Left kidney (tissue), 2 donors: ENCODE measurements around the gene AKAP13. TPM values are rescaled to one million over a fixed set of nuclear protein-coding genes. Genes with fewer than 3 reads are reported as not detected.
A peak's percentile ranks its signal among the peaks of the same experiment; 100 is the strongest.
"Not testable (repeated sequence)": the region's sequence is repeated elsewhere in the genome, so short reads cannot be mapped to it uniquely, and the experiment has no call there.

Experiments used
- DNase-seq: peaks from one replicate; pipeline ENCODE4 v3.0.0-alpha.2; 2013
- polyA plus RNA-seq: library from polyadenylated mRNA; unstranded; fragments of 120-200 nt; gene quantifications from one replicate; pipeline ENCODE4 v1.2.1, GENCODE V29; 2013; ENCODE audit not compliant: insufficient read length

Gene AKAP13
- polyA plus RNA-seq, 1 donor, result 101 TPM

DNA sequence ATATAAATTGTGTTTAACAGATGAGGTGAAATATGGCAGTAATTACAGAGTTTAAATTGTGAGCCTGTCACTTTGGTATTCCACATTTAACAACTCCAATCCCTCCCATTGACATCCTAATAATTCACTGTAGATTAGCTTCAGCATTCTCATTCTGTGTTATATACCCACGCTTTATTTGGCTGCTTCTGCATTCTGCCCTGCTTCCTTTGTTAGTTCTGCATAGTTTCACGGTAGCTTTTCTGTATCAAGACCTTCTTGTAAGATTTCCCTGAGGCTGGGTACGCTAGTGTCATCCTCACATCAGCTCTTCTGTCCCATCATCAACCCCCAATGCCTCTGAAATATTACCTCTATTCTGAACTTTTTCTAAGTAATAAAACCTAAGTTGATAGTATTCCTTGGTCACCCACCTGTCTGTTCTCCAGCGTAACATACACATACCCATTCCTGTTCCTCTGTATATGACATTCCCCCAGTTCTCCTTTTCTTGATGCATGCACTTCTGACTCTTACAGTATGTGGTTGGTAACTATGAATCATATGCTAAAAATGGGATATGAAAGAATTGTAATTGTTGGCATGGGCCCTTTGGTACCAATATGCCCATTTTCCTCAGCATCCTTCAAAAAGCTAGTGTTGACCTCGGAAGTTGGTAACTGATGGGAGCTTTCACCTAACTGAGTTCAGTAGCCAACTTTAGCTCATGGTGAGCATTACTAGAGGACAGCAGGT, 243.1 kb downstream of the AKAP13 start:
- DNase-seq, result no peak

DNA sequence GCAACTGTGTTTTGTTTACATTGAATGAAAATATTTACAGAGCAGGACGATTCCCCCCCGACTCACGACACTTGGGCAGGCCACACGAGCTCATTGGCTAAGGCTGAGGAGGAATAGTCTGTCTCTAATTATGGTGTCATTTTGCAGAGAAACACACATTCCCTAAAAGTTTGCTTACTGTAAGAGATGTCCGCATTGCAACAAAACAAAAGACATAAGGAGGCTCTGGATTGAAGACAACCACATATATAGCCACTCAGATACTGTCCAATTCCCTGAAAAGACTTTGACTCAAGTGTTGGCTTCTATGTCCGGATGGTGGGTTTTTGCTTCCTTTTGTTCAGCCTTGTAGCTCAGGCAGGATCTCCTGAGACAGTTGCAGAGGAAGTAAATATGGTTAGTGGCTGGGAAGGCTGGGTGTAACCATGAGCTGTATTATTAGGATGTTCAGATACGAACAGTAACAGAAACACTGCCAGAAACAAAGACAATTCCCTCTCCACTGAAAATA, 243.9 kb downstream of the AKAP13 start:
- DNase-seq, result peak; percentile 37

DNA sequence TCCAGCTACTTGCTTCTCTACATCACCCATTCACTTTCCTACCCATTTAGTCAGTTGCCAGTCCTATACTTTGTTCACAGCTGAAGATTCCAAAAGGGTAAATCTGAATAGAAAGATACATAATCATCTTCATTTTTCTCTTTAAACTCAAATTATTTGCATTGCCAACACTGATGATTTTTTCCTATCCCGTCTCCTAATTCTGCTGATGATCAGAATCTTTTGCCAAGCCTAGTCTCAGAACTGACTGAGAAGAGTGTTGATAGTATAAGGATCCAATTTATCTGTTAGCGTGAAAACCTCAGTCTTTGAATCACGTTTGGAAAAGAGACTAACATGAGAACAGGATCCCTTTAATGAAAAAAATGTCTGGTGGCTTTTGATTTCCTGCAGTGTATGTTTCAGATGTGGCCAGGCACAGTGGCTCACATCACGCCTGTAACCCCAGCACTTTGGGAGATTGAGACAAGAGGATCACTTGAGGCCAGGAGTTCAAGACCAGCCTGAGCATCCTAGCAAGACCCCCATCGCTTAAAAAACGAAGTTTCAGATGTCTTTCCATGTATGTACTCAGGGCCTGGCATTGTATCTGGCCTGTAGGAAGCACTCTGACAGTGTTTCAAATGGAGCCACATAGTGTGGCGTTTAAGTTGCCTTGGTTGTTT, 244.9 kb downstream of the AKAP13 start:
- DNase-seq, result no peak

DNA sequence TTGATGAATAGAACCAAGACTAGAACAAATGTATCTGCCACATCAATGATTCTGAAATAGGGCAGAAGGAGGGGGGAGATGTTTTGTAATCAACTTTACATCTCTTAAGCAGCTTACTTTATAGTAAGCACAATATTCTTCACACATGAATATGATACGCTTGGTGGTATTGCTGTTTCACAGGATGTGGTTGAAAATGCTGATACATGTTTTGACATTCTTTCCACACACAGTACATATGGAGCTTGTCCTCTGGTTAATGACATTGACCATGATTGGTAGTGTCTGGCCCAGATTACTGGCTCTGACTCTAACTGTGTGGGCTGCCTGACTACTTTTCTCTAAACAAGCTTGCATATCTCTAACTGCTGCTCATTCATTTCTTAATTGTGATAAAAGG, 245.5 kb downstream of the AKAP13 start:
- DNase-seq, result peak; percentile 53

DNA sequence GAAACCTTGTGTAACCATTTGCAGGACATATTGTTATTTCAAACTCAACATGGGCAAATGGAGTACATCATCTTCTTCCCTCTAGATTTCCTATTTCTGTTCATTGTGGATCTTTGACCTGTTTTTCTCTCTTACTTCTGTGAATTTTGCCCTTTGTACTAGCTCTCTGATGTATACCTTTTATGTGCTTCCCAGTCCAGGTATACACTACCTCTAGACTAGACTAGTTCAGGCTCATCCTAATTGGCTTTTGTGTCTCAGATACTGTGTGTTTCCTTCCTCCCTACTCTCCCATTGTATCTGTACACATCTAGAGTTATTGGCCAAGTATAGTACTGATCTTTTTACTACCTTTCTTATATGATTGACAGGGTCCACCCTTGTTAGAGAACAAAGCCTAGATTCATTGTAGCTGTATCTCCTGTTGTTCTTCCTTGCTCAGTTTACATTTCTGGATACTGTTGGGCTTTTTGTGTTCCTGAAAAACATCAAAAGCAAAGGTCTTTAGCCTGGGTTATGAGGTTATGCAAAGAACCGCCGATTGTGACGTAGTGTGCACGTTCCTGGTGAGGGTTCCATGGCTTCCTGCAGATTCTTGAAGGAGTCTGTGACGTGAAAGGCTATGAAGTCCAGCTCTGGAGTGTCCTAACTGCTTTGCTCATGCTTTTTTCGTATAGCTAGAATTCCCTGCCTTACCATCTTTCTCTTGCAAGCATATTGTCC, 247.0 kb downstream of the AKAP13 start:
- DNase-seq, result no peak

DNA sequence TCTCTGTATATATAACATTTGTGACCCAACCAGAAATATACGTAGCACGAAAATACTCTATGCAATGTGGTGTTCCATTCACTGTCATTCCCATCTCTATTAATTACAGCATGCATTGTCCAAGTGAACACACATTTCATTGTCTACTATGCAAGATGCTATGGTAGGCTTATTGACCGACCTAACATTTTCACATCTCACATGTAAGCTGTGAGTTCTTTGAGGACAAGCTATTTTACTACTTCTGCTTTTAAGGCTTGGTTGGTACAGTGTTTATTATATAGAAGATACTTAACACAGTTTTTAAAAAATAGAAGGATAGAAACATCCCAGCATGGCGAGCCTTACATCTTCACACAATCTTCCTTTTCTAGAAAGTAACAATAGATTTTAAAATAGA, 249.9 kb downstream of the AKAP13 start:
- DNase-seq, result no peak

DNA sequence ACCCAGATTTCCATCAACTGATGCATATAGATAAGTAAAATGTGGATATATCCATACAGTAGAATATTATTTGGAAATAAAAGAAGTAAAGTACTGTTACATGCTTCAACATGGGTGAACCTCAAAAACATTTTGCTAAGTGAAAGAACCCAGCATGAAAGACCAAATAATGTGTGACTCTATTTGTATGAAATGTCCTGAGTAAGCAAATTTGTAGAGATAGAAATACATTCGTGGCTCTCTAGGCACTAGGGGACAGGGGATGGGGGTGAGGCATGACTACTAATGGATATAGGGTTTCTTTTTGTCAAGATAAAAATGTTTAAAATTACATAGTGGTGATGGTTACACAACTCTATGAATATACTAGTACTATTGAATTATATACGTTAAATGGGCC, 250.6 kb downstream of the AKAP13 start:
- DNase-seq, result no peak

DNA sequence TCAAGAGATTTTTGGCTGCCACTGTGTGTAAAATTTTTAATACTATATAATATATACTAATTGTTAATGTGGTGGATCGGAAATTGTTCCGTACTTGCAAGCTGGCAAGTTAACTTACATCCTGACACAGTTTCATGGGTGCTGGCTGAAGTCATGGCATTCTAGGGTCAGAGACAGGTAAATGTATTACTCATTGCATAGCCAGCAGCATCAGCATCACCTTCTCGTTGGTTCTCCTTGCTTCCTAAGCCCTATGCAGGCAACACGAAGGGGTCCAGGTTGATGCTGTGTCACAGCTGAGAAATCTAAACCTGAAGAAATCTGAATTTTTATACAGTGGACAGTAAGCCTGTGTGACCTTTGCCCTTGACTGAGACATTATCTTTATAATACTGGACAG, 251.6 kb downstream of the AKAP13 start:
- DNase-seq, result no peak

DNA sequence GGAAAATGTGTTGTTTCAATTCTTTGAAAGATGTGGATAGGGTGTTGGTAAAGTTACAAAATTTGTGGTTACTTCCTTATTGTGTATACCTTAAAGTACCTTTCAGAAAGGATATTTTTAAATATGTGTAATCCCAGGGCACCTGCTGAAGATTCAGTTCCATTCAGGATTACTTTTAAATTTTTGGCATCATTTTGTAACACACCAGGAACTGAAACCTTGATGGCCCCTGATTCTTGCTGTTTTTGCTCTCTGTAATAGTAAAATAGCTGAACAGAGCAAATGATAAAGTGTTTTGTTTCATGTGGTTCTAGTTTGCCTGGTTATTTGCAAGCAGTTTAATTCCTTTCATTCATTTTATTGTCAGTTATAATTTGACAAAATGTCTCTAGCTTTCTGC, 253.5 kb downstream of the AKAP13 start:
- DNase-seq, result no peak

DNA sequence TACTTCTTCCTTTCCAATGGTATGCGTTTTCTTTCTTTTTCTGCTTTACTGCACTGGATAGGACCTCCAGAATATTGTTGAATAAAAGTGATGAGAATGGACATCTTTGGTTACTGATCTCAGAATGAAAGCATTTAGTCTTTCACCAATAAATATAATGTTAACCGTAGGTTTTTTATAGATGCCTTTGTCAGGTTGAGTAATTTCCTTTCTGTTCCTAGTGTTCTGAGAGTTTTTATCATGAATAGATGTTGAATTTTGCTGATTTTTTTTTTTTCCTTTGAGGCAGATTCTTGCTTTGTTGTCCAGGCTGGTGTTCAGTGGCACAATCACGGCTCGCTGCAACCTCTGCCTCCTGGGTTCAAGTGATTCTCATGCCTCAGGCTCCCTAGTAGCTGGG, 255.9 kb downstream of the AKAP13 start:
- no peak for DNase-seq

DNA sequence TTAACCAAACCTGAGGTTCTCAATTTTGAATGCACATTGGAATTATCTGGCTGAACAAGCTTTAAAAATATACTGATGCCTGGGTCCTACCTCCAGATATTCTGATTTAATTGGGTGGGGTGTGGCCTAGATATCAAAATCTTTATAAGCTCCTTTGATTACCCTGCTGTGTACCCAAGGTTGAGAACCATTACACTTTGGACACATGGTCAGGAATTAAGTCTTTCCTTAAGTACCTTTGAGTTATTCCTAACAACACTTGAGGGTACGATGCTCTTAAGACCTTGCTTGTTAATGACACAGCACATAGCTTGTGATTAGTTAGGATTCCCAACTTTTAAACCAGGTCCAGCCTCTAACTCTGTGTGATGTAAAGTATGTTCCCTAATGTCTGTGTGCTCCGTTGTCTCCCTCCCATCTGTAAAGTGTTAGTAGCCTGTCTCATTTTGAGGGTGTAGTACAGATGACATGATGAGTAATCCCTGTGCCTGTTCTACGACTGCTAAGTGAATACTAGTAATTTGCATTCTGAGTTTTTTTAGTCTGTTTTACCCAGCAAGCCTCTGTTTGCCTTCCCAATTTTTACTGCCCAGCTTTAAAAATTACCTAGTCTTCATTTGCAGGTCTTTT, 259.5 kb downstream of the AKAP13 start:
- no peak for DNase-seq

DNA sequence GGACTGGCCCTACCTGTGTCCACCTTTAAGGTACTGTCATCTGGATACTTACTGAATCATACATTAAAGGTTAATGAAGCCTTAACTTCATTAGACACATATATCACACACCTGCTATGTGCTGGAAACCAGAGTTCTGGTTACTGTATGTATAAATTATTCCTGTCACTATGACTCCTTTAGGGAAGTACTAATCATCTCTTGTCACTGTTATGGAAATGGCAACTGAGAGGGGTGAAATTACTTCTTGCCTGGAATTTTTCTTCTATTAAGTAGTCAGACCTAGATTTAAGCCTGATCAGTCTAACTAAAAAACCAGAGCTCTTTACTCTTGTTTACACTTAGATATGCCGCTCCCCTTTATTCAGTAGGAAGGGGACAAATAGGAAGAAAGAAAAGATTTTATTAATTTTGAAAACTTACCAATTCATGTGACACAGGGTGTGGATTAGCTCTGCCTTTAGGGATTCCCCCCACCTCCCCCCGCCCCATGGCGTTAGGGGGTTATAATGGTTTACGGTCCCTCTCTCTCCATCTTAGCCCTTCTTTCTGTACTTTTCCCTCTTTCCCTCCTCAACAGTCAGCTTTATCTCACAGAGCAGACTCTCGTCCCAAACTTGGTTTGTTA, 261.8 kb downstream of the AKAP13 start:
- no peak for DNase-seq

DNA sequence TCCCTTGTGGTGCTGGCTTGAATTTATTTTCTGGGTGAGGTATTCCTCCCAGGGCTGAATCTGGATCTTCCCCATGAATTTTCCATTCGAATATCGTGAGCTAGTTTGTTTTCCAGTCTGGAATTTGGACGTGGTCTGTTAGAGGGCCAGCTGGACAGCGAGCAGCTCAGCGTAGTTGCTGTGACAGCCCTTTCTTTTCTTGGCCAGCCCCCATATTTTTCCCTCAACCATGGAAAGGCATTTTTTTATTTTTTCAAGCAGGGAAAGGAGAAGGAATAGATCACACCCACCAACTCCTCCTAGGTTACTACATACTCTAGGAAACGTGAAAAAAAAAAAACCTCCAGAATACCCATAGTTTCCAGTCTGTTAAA, 262.3 kb downstream of the AKAP13 start:
- peak; percentile 61 for DNase-seq

DNA sequence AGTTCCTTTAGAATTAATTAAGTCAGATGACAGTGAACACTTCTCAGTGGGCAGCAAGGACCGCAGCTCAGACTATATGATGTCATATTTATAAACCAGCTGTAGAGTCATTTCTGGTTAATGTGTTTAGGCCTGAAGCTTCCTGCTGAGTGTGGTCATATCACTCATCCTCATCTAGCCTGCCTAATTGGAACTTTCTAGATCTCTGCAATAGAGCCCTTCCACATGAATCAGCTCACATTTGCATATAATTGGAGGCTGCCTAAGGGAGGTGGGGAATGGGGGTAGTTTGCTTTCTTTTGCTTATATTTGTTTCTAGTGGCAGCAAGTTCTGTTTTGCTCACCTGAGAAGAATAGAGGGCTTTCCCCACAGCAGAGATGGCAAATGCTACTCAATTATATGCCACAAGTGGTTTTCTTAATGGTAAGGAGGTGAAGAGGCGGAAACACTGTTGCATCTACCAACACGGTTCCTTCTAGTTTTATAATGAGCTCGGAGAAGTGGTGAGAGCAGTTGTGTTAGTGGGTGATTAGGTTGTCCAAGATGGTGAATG, 266.2 kb downstream of the AKAP13 start:
- no peak for DNase-seq

DNA sequence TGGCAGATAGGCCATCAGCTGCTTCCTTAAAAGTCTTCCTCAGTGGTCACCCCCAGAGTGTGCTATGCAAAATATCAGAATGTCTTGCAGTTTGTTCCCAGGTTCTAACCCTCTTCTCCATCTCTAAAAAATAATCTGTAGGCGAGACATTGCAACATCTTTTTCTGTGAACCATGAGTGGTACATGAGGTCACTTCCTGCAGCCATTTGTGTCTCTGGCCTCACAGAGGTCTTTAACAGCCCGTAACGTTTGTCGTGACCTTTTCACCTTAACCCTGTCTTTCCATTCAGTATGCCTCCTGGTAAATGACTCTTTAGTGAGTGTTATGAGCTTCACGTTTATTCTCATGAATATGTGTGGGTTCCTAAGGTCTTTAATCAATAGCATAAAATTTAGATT, 269.0 kb downstream of the AKAP13 start:
- DNase-seq, result no peak

DNA sequence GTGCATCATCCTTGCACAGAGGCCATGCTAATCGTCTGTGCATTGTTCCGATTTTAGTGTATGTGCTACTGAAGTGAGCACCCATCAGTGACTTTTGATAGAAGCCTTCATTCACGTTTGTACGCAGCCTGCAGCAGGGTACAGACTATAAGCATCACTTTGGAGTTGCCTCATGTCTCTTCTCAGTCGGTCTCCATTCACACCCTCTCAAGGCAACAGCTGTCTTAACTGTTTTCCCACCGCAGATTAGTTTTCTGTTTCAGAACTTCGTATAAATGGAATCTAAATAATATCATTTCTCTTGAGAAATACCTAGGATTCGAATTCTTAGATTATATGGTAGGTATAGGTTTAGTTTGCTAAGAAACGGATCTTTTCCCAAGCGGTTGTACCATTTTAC, 271.1 kb downstream of the AKAP13 start:
- DNase-seq, result no peak

DNA sequence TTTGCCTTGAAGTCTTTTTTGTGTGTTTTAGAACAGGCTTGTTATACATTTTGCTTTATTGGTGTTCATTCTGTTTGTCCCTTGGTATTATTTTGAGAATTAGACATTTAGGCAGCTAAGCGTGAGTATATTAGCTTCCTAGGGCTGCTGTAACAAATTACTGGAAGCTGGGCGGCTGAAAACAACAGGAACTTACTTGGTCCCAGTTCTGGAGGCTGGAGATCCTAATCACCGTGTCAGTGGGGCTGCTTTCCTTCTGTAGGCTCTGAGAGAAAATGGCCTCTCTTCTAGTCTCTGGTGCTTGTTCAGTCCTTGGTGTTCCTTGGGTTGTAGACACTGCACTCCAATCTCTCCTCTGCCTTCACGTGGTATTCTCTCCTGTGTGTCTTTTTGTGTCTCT, 272.1 kb downstream of the AKAP13 start:
- DNase-seq, result no peak

DNA sequence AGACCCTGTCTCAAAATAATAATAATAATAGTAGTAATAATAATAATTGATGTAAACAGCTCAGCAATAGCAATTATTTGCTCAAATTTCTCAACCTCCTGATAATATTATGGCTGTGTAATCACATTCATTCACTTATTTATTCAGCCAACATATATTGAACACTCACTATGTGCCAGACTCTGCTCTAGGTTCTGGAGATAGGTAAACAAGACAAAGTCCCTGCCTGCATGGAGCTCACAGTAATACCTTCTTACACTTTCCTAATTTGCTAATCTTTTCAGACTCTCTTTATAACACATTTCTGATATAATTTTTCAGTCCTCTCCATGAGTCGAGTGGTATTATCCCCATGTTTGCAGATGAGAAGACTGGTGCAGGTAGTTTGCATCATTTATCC, 276.7 kb downstream of the AKAP13 start:
- no peak for DNase-seq

DNA sequence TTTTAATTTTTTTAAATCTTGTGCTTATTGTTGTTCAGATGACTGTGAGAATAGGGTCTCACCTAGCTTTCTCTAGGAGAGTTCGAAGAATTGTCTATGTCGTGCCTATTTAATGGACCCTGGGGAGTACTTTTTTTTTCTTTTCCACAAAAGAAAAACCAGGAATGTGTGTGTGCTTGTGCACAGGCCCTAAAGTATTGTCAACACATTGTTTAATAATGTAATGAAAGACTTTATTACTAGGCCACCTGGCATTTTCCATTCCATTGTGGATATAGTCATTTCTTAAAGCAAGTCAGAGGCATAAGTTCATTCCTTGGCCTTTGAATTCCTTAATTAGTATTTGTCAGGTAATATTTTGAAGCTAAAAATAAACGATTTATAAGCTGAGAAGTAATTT, 278.4 kb downstream of the AKAP13 start:
- no peak for DNase-seq

DNA sequence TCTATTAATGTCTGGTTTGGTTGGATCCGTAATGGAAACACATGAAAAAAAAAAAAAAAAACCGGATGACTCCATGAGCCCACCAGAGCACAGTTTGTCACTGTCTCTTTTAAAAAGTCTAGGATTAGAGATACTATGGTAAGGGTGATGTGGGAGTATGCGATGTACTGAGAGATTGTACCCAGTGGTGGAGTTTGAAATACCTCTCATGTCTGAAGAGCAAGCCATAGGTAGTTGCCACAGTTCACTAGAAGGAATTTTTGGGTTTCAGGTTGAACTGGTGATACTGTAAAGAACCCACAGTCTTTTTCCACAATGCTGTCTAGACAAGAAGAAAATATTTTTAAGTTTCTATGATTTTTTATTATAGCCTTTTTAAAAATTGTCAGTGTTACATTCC, 281.5 kb downstream of the AKAP13 start:
- no peak for DNase-seq

DNA sequence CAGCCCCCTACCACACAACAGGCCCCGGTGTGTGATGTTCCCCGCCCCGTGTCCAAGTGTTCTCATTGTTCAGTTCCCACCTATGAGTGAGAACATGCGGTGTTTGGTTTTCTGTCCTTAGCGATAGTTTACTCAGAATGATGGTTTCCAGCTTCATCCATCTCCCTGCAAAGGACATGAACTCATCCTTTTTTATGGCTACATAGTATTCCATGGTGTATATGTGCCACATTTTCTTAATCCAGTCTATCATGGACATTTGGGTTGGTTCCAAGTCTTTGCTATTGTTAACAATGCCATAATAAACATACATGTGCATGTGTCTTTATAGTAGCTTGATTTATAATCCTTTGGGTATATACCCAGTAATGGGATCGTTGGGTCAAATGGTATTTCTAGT, 285.3 kb downstream of the AKAP13 start:
- DNase-seq, result not testable (repeated sequence)
